Colon (tissue), 2 donors: ENCODE data around the gene LMF1.

Experiments
- FAIRE-seq: peaks from 2 replicates; lab custom pipeline; 2012; peaks lifted over from hg19 to GRCh38; lab: Jason Lieb, UNC
- donor health status: control.
- donor health status: control.

Gene LMF1

DNA sequence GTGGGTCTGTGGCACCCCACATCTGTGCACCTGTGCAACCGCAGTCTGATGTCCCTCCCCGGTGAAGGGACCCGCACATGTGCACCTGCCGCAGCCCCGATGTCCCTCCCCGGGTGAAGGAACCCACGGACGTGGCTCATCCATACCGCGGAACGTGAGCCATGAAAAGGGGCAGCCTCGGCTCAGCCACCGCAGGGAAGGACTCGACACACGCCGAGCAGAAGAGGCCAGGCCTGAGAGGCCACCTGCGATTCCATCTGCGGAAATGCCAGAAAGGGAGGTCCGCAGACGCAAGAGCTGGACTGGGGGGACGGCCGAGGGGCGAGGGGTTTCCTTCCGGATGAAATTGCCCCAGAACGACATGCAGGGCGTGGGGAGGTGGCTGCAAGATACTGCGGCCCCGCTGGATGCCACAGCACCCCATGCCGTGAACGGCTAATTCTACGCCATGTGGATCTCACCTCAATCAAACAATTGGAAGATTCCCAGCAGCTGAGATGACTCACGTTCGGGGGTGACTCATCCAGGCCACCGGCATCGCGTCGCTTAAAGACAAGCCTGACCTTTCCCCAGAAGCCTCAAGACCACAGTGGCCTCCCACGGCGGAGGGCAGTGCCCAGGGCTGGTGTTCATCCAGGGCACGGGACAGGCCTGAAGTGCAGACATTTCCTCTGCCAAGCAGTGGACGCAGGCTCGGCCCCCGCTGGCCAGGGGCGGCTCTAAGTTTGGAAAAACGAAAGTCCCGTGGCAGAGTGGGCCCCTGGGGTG, 31.8 kb upstream of the LMF1 start:
- no peak for FAIRE-seq

DNA sequence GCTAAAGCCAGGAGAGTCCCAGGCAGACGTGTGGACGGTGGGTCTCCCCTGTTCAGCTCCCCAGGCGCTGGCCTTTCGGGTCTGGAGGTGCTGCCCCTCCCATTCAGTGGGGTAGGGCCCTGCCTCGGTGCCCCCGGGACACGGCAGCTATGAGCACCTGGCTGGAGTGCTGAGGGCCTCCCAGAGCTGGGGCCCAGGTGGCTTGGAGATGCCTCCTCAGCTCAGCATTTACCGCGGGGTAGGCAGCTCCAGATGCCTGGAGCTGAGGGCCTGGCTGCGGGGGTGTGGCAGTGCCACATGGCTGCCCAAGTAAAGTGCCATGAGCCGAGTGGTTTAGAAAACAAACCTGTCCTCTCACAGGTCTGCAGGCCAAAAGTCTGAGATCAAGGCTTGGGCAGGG, 30.3 kb upstream of the LMF1 start:
- no peak for FAIRE-seq

DNA sequence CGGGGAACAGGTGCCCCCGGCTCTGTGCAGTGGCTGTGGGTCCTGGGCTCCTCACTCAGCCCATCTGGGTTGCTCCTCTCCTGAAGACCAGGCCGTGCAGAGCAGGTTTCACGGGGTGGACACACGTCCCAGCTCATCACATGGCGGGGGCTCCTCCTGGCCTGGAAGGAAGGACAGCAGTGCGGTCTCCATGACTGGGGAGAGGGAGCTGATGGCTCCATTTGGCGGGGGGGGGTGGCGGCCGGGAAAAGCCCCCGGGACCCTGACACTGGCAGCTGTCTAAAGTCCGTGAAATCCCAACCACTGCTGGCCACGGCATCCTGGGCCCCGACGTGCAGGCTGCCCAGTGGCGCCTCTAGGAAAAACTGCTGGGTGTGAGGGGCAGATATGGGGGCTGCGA, 29.8 kb upstream of the LMF1 start:
- no peak for FAIRE-seq

DNA sequence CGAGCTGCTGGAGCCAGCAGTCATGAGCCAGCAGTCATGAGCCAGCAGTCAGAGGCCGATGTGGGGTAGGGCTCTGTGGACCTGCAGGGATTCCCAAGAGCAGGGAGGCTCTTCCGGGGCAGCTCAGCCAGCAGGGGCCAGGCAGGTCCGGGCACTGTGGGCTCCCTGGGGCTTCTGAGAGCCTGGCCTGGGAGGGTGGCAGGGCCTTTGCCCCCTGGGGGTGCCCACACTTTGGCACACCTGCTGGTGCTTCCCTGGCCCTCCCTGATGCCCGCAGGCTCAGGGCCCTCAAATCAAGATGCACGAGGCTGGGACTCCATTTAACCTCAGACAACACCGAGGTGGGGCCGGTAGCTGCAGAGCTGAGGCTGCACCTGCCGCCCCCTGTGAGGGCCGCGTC, 28.9 kb upstream of the LMF1 start:
- FAIRE-seq: no peak

DNA sequence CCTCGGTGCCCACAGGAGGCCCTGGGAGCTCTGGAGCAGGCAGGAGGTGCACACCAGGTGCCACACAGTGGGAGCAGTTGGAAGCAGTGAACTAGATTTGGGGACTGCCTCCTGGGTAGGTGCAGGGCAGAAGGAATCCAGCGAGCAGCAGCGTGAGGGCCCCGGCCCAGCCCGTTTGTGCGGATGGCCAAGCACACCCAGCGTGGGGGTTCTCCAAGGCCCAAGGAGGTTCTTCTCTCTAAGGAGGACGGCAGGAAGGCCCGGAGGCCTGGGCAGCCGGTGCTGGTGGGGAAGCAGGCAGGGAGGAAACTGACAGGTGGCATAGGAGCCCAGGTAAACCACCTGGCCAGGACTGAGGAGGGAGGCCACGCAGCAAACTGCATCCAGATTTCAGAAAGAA, 27.8 kb upstream of the LMF1 start:
- FAIRE-seq: no peak

GRCh38 chr16:998211-998610, 27.4 kb upstream of the LMF1 start:
- no peak for FAIRE-seq

DNA sequence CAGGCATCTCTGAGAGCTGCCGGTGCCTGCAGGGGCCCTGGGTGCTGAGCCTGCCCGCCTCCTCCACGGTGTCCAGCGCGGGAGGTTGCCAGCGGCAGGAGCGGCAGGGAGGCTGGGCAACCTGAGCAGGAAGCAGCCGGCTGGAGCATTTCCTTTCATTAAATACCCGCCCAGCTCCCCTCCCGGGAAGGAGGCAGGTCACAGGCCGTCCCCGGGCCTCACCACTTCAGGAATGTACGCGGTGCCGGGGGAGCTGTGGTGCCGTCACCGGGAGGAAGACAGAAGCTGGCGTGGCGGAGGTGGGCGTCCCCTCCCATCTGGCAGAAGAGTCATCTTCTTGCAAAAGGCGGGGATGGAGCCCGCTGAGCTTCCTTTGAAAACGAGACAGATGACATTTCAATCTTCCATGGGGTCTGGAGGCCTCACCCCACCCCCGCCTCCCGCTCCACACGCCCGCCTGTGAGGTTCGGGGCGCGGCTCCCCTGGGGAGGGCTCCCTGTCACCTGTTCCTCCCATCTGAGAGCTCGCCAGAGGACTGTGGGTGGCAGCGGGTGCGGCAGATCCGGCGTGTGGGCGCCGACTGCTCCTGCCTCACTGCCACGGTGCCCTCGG, 26.8 kb upstream of the LMF1 start:
- no peak for FAIRE-seq

GRCh38 chr16:996681-997080, 25.9 kb upstream of the LMF1 start:
- FAIRE-seq: no peak

GRCh38 chr16:995783-996182, 25.0 kb upstream of the LMF1 start:
- FAIRE-seq: no peak

DNA sequence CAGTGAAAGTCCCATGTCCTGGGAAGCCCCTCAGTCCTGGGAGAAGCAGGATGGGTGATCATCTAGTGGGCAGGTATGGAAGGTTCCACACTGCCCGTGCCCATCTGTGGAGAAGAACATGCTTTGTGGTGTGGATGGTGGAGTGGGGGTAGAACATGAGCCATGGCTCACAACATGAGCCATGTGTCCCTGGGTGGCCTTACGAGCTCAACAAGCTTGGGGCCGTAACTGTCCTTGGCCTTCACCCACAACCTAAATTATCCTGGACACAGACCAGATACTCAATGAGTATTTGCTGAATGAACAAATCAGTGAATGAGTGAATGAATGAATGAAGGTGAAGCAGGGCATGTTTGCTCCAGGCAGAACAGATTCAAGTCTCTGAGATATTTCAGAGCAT, 24.3 kb upstream of the LMF1 start:
- FAIRE-seq: no peak

- no peak for FAIRE-seq
Measured at GRCh38 chr16:993731-994130, 22.9 kb upstream of the LMF1 start.

- FAIRE-seq: no peak
Measured at GRCh38 chr16:991773-992172, 21.0 kb upstream of the LMF1 start.

DNA sequence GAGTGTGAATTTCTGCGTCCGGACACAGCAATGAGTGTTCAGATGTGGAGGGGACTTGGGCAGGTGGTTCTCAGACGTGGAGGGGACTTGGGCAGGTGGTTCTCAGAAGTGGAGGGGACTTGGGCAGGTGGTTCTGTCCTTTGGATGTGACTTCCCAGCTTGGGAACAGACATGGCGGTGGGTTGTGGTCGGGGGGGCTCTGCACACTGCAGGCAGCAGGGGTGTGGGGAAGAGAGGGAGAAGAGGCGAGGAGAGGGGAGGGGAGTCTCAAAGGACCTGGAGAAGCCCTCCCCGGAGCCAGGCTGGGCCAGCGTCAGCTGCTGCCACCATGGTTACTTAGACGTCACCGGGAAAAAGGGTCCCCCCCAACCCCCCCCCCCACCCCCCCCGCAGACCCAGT, 20.6 kb upstream of the LMF1 start:
- no peak for FAIRE-seq

- FAIRE-seq: no peak
Measured at GRCh38 chr16:990516-991291, 19.9 kb upstream of the LMF1 start.

GRCh38 chr16:989354-989814, 18.6 kb upstream of the LMF1 start:
- FAIRE-seq: no peak

GRCh38 chr16:988471-989353, 17.9 kb upstream of the LMF1 start:
- FAIRE-seq: no peak

- no peak for FAIRE-seq
Measured at GRCh38 chr16:987906-988305, 17.1 kb upstream of the LMF1 start.

GRCh38 chr16:986925-987582, 16.3 kb upstream of the LMF1 start:
- FAIRE-seq: no peak

- FAIRE-seq: no peak
Measured at GRCh38 chr16:986411-986810, 15.6 kb upstream of the LMF1 start.

- FAIRE-seq: no peak
Measured at GRCh38 chr16:985646-986400, 15.0 kb upstream of the LMF1 start.
